Measurements from ENCODE around the gene TCERG1L.
"Not testable (repeated sequence)": the region's sequence is repeated elsewhere in the genome, so short reads cannot be mapped to it uniquely, and the experiment has no call there.

The TCERG1L gene

DNA sequence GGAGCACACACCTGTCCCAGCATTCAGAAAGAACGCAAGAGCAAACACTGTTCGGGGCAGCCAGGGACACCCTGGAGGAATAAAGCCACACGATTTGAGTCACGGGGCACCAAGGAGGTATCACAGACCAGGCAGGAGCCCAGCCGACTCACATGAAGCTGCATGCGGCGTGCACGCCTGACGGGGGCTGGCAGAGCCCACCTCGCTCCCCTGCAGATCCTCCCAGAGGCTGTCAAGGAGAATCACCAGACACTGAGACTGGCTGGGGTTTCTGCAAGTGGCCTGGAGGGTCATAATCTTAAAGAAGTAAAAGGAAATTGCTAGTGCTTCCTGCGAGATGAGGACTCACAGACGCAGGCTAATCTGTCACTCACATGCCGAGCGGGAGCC lies 61.6 kb downstream of the TCERG1L start:
- DNase-seq (ENCODE audit: low read depth, low spot score): no peak

DNA sequence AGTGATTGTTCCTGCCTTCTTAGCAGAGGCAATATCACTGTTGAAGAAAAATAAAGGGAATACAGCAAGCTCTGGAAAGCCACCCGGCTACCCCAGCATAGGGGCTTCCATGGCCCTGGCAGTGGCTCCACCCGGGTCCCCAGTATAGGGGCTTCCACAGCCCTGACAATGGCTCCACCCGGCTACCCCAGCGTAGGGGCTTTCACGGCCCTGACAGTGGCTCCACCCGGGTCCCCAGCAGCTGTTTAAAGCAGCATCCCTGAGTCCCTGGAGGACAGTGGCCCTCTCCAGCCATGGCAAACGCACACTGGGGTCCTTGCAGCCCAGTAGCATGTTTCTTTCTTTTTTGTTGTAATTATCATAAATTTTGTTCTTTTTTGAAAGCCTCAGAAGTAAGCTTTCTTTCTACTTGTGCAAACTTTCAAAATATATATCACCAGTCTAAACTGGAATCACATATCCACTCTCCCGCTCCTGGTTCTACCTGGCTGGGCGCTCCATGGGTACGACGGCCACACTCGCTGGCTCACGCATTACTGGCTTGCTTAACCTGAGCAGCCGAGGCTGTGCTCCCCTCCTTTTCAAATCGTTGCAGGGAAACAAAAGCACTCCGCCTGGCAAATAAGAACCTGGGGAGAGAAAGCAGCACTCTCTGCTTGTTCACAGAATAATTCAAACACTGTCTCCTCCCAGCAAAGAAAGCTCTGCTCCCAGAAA lies 62.1 kb downstream of the TCERG1L start:
- DNase-seq (ENCODE audit: low read depth, low spot score): no peak

DNA sequence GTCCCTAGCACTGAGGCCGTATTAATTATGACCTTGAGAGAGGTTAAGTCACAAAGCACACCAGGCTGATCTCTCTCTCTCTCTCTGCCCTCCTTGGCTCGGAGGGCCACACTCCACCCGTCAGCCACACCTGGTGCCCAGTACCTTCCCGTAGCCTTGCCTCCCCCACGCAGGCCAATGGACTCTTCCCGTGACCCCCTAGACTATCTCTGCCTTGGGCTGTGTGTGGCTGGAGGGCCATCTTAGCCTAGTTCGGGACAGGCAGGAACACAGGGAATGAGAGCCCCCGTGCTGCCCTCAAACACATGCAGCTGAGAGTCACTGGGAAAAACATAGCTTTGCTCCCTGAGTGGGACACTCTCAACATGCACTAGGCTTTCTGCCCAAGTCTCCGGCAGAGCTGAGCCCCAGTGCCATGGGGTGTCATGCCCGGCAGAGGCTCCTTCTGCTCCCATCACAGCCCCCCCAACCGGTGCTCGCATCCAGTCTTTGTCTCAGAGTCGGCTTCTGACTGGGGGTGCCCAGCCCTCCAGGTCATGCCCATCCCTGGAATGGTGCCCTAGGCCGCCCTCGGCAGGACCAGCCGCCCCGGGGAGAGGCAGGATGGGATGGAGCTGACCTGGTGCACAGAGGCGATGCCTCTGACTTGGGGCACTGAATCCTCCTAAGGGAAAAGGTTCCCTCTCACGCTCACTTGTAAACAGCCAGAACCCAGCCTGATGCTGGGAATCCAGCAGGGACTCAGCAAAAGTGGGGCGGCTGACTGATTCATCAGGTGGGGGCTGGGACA lies 63.0 kb downstream of the TCERG1L start:
- DNase-seq (ENCODE audit: low read depth, low spot score): no peak

DNA sequence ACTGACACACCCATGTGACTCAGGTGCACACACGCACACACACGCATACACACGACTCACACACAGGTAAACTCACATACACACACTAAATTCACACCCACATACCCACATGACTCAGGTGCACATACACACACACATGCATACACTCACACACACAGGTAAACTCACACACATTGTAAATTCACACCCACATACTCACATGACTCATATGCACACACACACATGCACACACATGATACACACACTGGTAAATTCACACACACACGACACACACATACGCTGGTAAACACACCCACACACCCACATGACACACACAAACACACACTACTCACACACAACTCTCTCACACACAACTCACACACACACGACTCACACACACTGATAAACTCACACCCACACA lies 63.6 kb downstream of the TCERG1L start:
- DNase-seq (ENCODE audit: low read depth, low spot score): no peak

DNA sequence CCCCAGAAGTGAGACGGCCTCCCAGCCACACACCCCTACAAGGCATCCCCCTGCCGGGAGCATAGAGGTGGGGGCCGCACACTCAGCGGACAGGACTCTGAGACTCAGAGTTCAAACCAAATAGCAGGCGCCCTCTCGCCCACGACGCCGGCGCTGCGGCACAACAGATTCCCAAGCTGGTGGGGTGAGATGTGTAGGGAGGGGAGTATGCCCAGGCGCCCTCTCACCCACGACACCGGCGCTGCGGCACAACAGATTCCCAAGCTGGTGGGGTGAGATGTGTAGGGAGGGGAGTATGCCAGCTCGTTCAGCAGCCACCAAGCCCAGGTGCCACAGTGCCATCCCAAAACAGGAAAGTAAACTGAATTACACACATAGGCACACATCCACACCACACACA lies 64.7 kb downstream of the TCERG1L start:
- no peak for DNase-seq (ENCODE audit: low read depth, low spot score)

DNA sequence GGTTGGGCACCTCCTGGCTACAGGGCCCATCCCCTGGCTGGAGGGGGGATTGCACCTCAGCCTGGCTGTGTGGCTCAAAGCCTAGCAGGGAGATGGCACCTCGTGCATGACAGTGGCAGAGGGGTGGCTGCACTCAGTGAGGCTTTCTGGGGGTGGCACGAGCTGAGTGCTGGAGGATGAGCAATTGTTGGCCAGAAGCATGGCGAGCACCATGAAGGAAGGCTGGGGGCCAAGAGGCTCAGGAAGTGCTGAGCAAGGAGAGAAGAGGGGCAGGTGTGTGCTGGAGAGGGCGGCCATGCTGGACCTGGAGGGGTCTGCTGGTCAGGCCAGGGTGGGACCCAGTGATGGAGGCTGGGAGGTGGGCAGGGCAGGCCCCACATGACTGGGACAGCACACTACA lies 65.4 kb downstream of the TCERG1L start:
- no peak for DNase-seq (ENCODE audit: low read depth, low spot score)

DNA sequence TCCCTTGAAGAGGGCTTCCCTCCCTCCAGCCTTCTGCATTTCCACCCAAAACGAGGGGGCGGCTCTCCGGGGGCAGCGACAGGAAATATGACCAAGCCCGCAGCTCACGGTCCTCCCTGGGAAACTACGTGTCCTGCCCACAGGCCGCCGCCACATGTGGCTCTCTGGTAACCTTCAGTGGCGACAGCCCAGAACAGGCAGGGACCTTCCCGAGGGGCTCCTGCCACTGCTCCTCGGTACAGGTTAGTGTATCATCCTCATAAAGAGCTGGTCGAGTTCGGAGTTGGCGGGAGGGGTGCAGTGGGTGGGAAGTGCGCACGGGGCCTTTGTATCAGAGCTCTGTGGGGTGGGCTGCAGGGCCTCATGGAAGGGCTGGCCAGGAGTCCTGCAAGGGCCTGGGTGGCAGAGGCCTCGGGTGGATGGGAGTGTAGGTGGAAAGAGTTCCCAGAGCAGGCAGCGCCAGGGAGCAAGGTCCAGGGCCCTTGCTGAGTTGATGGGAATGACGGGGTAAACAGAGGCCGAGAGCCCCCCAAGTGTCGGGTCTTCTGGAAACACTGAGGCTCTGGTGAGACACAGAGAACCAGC lies 66.0 kb downstream of the TCERG1L start:
- DNase-seq (ENCODE audit: low read depth, low spot score): no peak

DNA sequence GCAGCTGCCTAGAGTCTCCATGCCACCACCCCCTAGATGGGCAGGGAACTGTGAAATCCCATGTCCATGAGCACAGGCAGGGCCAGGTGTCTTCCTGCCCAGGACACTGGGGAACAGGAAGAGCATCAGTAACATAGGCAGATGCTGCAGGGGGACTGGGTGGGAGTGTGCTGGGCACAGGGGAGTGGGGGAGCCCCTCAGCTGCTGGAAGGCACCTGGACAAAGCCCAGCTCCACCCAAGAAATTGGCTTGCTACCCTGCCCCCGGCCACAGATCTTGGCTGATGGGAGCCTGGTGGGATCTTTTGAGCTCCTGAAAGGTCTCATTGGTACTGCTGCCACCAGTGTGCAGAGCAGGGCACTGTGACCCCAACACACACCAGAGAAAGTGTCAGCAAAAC lies 66.7 kb downstream of the TCERG1L start:
- DNase-seq (ENCODE audit: low read depth, low spot score): no peak

DNA sequence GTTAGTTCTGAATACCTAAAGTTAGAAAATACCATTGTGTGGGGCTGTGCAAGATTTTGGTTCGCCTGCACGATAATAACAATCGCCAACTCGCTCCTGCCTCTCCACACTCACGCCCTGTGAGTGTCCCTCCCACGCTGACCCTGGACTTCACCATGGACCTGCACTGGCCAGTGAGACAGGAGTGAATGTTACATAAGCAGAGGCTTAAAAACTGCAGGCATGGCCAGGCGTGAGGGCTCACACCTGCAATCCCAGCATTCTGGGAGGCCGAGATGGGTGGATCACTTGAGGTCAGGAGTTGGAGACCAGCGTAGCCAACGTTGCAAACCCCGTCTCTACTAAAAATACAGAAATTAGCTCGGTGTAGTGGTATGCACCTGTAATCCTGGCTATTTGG lies 68.4 kb downstream of the TCERG1L start:
- DNase-seq (ENCODE audit: low read depth, low spot score): no peak

DNA sequence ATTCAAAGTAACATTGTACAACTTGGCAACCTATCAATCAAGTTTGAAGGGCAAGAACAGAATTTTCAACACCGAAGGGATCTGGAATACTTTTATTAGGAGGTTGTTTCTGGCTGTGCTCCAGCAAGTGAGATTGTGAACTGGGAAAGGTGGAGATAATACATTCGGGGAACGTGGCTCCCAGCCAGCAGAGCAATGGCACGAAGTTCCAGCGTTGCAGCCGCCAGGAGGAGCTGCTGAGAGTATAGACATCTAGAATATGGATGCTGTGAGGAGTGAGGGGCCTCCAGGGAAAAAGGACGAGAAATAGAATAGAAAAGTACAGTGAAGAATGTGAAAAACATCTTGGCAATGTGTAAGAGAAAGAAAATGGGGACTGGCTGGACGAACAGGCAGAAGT lies 69.5 kb downstream of the TCERG1L start:
- peak; percentile 25 for DNase-seq (ENCODE audit: low read depth, low spot score)

DNA sequence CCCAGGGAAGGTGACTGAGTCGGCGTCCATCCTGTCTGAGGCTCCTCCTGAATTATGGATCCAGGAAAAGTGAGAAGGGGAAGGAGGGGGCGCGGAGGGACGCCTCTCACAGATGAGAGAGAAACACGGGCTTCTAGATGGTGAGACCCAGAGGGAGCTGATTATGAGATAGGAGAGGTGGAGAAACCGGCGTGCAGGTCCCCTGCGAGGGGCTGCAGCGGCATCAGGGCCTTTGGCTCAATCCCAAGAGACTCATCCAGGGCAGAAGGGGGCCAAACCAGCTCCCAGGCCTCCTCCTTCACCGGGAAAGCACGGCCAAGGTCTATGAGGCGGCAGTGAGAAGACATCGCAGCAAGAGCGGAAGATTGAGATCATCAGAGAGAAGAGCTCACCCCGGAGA lies 70.8 kb downstream of the TCERG1L start:
- DNase-seq (ENCODE audit: low read depth, low spot score): no peak

DNA sequence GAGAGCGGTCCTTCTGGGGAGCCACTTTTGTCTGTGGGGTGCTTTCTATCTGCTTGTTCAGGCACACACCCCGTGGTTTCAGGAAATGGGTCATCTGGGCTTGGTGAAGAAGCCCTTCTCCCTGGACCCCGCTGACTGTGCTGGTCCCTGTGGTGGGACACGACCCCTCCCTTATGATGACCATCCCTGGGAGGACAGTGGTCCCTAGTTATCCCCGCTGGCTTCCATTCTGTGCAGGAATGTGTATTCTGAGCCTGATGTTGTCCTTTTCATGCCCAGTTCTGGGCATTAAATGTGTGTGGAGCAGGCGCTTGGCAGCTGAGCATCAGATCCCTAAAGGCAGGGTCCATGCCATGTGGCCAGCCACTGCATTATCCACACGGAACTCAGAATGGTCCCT lies 71.6 kb downstream of the TCERG1L start:
- no peak for DNase-seq (ENCODE audit: low read depth, low spot score)

DNA sequence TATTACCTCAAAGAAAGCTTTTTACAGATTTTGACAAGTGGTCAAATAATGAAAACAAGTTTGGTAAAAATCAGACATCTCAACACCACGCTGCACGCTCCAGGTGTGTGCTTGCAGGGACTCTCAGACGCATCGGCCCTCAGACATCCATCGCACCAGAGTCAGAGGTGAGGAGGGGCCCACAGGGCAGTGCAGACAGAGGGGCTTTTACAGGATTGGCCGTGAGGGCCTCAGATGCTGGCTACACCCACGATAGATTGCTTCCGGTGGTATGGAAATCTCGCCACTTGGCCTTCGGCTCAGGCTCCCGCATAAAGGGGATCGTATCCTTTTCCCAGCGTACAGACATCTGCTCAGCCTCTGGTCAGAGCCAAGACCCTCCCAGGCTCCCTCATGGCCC lies 72.1 kb downstream of the TCERG1L start:
- DNase-seq (ENCODE audit: low read depth, low spot score): no peak

DNA sequence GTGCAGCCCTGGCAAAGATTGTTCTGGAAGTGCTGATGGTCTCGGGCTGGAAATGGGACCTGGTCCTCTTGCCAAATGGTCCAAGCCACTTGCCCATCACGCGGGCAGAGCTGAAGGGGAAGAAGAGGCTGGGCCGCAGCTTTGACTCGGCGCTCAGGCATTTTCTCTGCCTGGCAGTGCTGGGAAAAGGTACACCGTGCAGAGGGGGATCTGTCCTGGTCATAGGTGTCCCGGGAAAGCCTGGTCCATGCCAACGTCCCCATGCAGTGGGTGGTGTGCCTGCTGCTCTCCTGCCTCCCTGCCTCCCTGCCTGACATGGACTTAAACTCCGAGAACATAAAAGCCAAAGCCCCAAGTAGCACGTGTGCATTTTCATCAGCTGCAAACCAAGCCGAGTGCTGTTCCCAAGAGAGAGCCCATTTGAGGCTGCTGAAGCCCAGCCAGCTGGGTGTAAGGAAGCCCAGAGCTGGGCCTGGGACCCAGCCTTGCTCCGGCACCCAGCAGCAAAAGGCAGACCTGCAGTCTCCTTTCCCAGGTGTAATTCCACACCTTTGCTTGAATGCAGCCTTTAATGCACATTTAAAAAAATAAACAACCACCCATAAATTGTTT lies 72.7 kb downstream of the TCERG1L start:
- no peak for DNase-seq (ENCODE audit: low read depth, low spot score)

DNA sequence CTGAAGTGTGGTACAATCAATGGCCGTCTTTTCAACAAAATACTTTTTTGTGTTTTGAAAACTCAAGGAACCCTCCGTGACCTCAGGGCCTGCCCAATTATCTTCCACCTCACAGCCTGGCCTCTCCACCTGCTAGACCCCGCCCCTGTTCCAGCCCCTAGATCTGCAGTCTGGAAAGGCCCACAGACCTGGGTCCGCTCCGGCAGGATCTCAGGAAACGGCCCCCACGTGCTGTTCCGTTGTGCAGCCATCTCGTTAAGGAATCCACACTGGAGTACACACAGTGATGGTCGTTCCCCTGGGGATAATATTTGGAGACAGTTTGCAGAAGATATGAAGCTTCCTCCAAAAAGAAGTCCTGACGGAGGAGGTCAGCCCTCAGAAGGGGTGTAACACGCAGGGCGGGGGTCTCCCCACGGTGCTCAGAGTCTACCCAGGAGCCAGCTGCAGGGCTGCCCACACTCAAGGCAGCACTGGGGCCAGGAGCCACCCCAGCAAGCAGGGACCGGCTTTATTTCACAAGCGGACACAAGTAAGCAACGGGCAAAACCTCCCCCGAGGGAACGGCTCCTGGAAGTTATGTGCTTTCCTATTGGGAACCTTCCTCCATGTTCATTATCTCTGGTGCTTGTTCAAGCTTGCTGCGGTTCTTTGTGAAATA lies 73.4 kb downstream of the TCERG1L start:
- DNase-seq (ENCODE audit: low read depth, low spot score): no peak

DNA sequence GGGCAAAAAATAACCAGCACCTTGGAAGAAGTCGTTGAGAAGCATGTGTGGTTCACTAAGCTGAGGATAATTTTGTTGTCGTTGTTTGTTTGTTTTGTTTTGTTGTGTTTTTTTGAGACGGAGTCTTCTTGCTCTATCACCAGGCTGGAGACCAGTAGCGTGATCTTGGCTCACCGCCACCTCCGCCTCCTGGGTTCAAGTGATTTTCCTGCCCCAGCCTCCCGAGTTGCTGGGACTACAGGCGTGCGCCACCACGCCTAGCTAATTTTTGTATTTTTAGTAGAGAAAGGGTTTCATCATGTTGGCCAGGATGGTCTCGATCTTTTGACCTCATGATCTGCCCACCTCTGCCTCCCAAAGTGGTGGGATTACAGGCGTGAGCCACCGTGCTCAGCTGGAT lies 76.9 kb downstream of the TCERG1L start:
- not testable (repeated sequence) for DNase-seq (ENCODE audit: low read depth, low spot score)

DNA sequence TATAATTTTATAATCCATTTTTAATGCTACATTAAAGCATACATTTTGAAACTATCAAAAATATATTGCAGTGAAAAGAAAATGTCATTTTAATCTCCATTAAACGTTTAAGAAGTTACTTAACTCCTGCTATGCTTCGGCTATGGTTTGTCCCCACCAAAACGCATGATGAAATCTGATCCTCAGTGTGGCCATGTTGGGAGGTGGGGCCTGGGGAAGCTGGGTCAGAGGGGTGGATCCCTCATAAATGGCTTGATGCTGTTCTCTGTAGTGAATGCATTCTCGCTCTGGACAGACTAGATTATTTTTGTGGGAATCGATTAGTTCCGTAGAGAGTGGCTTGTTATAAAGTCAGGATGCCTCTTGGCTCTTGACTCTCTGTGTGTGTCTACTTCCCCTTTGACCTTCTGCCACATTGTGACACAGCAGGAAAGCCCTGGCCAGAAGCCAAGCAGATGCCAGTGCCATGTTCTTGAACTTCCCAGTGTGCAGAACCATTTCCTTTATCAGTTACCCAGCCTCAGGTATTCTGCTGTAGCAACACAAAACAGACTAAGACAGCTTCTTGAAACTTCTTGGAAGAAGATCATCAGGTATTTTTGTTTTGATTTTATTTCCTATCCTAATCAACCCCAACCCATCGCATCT lies 77.8 kb downstream of the TCERG1L start:
- no peak for DNase-seq (ENCODE audit: low read depth, low spot score)

DNA sequence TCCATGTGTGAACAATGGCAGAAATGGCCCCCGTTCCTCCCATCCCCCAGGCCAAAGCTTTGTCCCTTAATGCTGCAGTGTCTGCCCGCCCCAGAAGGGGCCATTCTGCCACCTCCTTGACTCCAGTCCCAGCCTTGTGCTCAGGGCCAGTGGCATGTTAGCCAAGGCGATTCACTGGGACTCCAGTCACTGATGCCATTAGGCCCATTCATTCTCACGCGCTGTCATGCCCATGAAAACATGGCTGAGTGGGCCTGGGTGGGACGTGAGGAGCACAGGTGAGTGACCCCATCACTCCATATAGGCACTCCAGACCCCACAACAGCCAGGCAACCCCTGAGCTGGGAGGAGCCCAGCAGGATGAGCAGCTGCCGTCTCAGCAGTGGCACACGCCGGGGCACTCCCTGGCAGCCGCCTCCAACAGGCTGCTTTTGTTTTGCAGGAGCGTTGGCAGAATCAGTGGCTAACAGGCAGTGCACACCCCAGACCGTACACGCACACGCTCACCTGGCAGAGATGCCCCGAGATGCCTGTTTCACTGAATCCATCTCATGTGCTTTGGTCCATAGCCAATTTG lies 79.5 kb downstream of the TCERG1L start:
- no peak for DNase-seq (ENCODE audit: low read depth, low spot score)

DNA sequence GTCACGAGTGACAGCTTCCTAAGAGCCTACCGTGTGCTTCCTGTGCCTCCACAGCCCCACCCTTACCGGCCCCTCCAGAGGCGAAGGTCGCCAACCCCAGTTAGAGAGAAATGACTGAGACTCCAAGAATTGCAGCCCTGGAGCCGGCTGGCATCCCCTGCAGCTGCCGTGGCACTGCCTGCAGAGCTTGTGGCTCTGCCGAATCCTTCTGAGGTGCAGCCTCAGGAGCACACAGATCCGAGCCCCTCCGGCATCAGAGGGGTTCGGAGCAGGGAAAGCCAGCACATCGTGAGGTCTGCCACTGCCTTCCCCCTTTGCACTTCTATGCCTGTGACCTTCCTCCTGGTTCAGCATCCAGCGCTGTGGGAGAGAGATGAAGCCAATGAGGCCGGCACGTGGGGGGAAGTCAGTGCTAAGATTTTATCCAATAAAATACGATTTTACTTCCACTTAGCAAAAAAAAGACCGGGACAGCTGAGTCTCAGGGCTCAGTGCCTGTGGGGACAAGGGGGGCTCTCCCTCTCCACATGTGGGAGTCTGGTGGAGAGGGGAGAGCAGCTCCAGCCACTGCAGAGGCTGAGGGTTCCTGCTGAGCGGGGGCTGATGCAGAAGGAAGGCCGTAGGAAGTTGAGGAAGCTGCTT lies 80.1 kb downstream of the TCERG1L start:
- no peak for DNase-seq (ENCODE audit: low read depth, low spot score)

DNA sequence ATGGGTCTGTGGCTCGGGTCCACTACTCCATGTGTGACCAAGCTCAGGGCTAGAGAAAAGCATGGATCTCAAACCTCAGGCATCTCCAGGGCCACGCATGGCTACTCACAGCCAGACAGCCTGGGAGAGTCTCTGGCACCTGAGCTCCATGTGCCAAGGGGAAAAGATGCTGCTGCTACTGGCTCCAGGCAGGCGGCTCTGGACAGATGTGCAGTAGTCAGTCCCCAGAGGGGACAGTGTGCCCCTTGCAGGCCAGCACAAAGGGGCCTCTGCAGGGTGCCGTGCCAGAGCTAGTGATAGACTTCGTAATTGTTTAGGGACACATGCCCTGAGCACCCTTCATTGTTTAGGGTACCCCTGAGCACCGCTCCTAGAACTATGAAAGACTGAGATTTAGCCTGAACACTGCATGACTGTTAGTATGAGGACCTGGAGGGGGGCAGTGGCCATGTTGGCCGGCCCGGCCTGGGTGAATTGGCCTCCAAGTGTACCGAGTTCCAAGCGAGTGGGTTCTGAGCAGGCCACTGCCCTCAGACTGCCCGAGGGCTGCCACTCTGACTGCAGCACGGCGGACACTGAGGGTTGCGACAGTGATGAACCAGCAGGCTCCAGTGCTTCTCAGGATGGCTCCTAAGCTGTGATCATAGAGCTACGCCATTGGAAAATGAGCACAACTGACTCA lies 80.7 kb downstream of the TCERG1L start:
- no peak for DNase-seq (ENCODE audit: low read depth, low spot score)
